Thymus (tissue), 11 donors: Measurements from ENCODE around the gene UTF1. TPM values are rescaled to one million over a fixed set of nuclear protein-coding genes. Genes with fewer than 3 reads are reported as not detected.
"Not testable (repeated sequence)": the region's sequence is repeated elsewhere in the genome, so short reads cannot be mapped to it uniquely, and the experiment has no call there.

Experiments used
- DNase-seq, 9 donors: peaks; one replicate each; pipeline ENCODE4 v3.0.0-alpha.2; 2013; ENCODE audit warnings: low spot score in 9 of 9, low read depth in 6 of 9, missing footprints in 1 of 9
- H3K27ac ChIP-seq, 2 donors: one replicate each; pipeline ENCODE4 v1.5.1; 2013; ENCODE audit warnings: control low read depth in 1 of 2, low read depth in 1 of 2, low read length in 1 of 2, mild to moderate bottlenecking in 1 of 2, moderate library complexity in 1 of 2
- H3K27me3 ChIP-seq, 2 donors: one replicate each; pipeline ENCODE4 v1.5.1; 2013; ENCODE audit warnings: low read length in 1 of 2; ENCODE audit not compliant: control insufficient read depth in 2 of 2, insufficient read depth in 1 of 2
- H3K36me3 ChIP-seq, 2 donors: one replicate each; pipeline ENCODE4 v1.5.1; 2013; ENCODE audit warnings: low read length in 1 of 2, mild to moderate bottlenecking in 1 of 2, moderate library complexity in 1 of 2; ENCODE audit not compliant: control insufficient read depth in 2 of 2, insufficient read depth in 2 of 2
- H3K4me1 ChIP-seq, 2 donors: one replicate each; pipeline ENCODE4 v1.5.1; 2013; ENCODE audit warnings: low read length in 2 of 2; ENCODE audit not compliant: control insufficient read depth in 2 of 2, insufficient read depth in 2 of 2
- H3K4me3 ChIP-seq, 2 donors: one replicate each; pipeline ENCODE4 v1.5.1; 2013; ENCODE audit warnings: low read length in 2 of 2, control low read depth in 1 of 2, mild to moderate bottlenecking in 1 of 2
- H3K9me3 ChIP-seq, 2 donors: one replicate each; pipeline ENCODE4 v1.5.1; 2013; ENCODE audit warnings: low read length in 1 of 2, mild to moderate bottlenecking in 1 of 2; ENCODE audit not compliant: control insufficient read depth in 2 of 2, insufficient read depth in 1 of 2
- WGBS: extraction: QIAGEN DNeasy Blood & Tissue Kit; methylation state at CpG from one replicate; pipeline ENCODE4 v1.1.7; 2013; 5-methylcytosine and 5-hydroxymethylcytosine counted together
- polyA plus RNA-seq: library from polyadenylated mRNA; stranded (reverse); fragments of 200-250 nt; gene quantifications from one replicate; pipeline ENCODE4 v1.2.3, GENCODE V29; 2013
- total RNA-seq: library from RNA; stranded (reverse); fragments of 120-200 nt; gene quantifications from one replicate; pipeline ENCODE4 v1.2.4, GENCODE V29; 2013
- donor health status: healthy.

Gene UTF1
- total and polyA plus RNA-seq, 2 donors, result 0.02 TPM; not detected in 1

DNA sequence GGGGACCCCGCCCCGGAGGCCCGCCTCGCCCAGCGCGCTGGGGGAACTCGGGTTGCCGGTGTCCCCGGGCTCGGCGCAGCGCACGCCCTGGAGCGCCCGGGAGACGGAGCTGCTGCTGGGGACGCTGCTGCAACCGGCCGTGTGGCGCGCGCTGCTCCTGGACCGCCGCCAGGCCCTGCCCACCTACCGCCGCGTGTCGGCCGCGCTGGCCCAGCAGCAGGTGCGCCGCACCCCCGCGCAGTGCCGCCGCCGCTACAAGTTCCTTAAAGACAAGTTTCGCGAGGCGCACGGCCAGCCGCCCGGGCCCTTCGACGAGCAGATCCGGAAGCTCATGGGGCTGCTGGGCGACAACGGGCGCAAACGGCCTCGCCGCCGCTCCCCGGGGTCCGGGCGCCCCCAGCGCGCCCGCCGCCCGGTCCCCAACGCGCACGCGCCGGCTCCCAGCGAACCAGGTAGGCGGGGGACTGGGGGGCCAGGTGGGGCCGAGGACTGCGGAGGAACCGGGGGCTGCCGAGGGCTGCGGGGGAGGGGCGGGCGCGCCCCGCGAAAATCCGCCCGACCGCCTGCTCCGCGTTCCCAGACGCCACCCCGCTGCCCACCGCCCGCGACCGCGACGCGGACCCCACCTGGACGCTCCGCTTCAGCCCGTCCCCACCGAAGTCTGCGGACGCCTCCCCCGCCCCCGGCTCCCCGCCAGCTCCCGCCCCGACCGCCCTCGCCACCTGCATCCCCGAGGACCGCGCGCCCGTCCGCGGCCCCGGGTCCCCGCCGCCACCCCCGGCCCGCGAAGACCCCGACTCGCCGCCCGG lies 574 bp downstream of the UTF1 start:
- 4% methylated on average over 122 of the region's 122 CpGs for WGBS
- H3K36me3 ChIP-seq, result no peaks in the 10 kb centered on the region
- DNase-seq, result no peak
- H3K27me3 ChIP-seq, result peaks cover 74 to 86% of the 10 kb centered on the region in 2 donors
- H3K4me3 ChIP-seq, result no peak overlapping the region
- peaks cover 4 to 6% of the 10 kb centered on the region in 2 donors for H3K4me1 ChIP-seq
- H3K9me3 ChIP-seq, result peaks cover 0 to 2% of the 10 kb centered on the region in 2 donors
- H3K27ac ChIP-seq, result no peak overlapping the region

DNA sequence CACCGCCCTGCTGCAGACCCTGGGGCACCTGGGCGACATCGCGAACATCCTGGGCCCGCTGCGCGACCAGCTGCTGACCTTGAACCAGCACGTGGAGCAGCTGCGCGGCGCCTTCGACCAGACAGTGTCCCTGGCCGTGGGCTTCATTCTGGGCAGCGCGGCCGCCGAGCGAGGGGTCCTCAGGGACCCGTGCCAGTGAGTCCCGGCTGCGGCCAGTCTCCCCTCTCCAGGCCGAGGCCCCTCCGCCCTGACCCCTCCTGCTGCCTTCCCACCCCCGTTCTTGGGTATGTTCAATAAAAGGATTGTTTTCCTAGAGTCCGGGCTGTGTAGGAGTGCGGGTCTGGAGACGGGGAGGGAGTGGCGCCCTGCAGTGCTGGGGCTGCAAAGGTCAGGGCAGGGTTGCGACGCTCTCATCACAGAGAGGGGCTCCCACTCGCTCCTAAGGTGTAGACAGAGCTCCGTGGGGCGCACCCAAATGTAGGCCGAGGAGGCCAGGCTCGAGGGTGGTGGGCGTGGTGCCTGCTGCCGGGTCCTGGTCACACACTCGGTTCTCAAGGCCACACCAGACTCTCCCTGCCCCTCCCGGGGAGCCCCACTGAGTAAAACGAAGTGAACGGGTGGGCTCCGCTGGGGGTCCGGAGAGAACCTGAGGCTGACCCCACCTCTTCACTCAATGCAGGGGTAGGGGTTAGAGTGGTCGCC lies 1.4 kb downstream of the UTF1 start:
- Histone ChIP-seq H3K4me3 (no peak overlapping the region), H3K4me1 (peaks cover 0 to 4% of the 10 kb centered on the region in 2 donors), H3K27me3 (peaks cover 77 to 86% of the 10 kb centered on the region in 2 donors), H3K9me3 (peaks cover 0 to 3% of the 10 kb centered on the region in 2 donors), H3K36me3 (no peaks in the 10 kb centered on the region), H3K27ac (no peak overlapping the region)
- DNase-seq, result no peak
- 31% methylated on average over 44 of the region's 44 CpGs for WGBS

DNA sequence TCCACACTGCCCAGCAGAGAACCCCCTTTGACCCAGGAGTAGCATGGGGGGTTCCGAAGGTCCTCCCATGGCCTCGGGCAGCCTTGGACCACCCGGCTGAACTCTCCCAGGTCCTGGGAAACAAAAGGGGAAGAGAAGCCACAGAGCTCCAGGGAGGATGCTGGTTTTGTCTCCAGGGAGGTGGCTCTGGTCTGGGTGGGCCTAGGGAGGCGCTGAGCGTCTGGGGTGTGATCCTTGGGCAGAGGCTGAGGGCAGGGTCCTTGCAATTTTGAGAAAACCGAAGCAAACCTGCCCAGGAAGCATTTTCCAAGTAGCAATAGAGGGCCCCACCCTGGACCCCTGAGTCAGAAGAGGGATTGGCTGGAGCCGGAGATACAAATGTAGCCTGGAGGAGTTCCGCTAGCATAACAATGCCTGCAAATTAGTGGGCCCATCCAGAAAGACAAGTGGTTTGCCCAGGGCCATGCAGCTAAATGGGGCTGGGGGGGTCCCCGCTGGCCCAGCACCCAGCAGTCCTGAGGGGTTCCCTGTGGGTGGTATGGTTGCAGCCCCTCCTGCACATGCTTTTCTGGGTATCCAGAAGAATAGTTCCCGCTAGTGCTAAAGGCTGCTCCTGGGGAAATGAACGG lies 2.0 kb downstream of the UTF1 start:
- no peak overlapping the region for H3K27ac ChIP-seq
- no peaks in the 10 kb centered on the region for H3K36me3 ChIP-seq
- no peak overlapping the region for H3K4me3 ChIP-seq
- 69% methylated on average over 11 of the region's 11 CpGs for WGBS
- no peak for DNase-seq
- H3K27me3 ChIP-seq, result peaks cover 78 to 86% of the 10 kb centered on the region in 2 donors
- H3K4me1 ChIP-seq, result peaks cover 0 to 4% of the 10 kb centered on the region in 2 donors
- peaks cover 0 to 3% of the 10 kb centered on the region in 2 donors for H3K9me3 ChIP-seq

DNA sequence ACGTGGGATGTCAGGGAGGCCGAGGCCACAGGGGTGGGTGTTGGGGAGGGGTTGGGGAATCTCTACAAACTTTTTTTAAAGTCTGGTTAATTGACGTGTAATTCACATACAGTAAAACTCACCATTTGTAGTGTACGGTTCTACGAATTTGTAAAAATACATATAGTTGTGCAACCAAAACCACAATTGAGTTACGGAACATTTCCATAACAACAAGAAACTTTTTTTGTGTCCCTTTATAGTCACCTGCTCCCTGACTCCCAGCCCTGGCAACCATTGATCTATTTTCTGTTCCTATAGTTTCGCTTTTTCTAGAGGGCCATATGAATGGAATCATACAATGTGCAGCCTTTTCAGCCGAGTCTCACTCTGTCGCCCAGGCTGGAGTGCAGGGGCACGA lies 4.8 kb downstream of the UTF1 start:
- H3K36me3 ChIP-seq, result not testable (repeated sequence)

GRCh38 chr10:133235265-133235855 lies 5.3 kb downstream of the UTF1 start:
- Histone ChIP-seq H3K4me3 (no peak overlapping the region), H3K27ac (no peak overlapping the region), H3K36me3 (no peaks in the 10 kb centered on the region), H3K4me1 (peaks cover 0 to 4% of the 10 kb centered on the region in 2 donors), H3K27me3 (peaks cover 81 to 91% of the 10 kb centered on the region in 2 donors), H3K9me3 (peaks cover 0 to 3% of the 10 kb centered on the region in 2 donors)
- DNase-seq, result no peak
- WGBS, result 7% methylated on average over 48 of the region's 48 CpGs

More for the DNA sequence above, 4.8 kb downstream of the UTF1 start:
- H3K27me3 ChIP-seq, result peaks cover 83 to 88% of the 10 kb centered on the region in 2 donors
- not testable (repeated sequence) for H3K4me3 ChIP-seq, H3K9me3 ChIP-seq, H3K4me1 ChIP-seq, H3K27ac ChIP-seq, DNase-seq
- 40% methylated on average over 8 of the region's 10 CpGs for WGBS

- H3K9me3 ChIP-seq, result peaks cover 0 to 3% of the 10 kb centered on the region in 2 donors
- DNase-seq, result no peak
- WGBS, result 3% methylated on average over 18 of the region's 18 CpGs
- no peaks in the 10 kb centered on the region for H3K36me3 ChIP-seq
- H3K4me3 ChIP-seq, result no peak overlapping the region
- H3K27ac ChIP-seq, result no peak overlapping the region
- H3K4me1 ChIP-seq, result peaks cover under 1 to 4% of the 10 kb centered on the region in 2 donors
- H3K27me3 ChIP-seq, result peaks cover 78 to 93% of the 10 kb centered on the region in 2 donors
These were observed 5.9 kb downstream of the UTF1 start for GRCh38 chr10:133235932-133236331.

GRCh38 chr10:133236401-133237240 lies 6.6 kb downstream of the UTF1 start:
- Histone ChIP-seq H3K4me3 (no peak overlapping the region), H3K4me1 (peaks cover 2 to 4% of the 10 kb centered on the region in 2 donors), H3K36me3 (no peaks in the 10 kb centered on the region), H3K27ac (no peak overlapping the region), H3K27me3 (peaks cover 74 to 94% of the 10 kb centered on the region in 2 donors), H3K9me3 (peaks cover 0 to 3% of the 10 kb centered on the region in 2 donors)
- DNase-seq, result no peak
- 3% methylated on average over 103 of the region's 103 CpGs for WGBS

GRCh38 chr10:133237241-133237587 lies 7.2 kb downstream of the UTF1 start:
- no peaks in the 10 kb centered on the region for H3K36me3 ChIP-seq
- no peak for DNase-seq
- H3K27me3 ChIP-seq, result peaks cover 70 to 94% of the 10 kb centered on the region in 2 donors
- no peak overlapping the region for H3K27ac ChIP-seq
- H3K9me3 ChIP-seq, result peaks cover 0 to 3% of the 10 kb centered on the region in 2 donors
- H3K4me1 ChIP-seq, result peaks cover 2 to 4% of the 10 kb centered on the region in 2 donors
- 10% methylated on average over 32 of the region's 32 CpGs for WGBS
- H3K4me3 ChIP-seq, result no peak overlapping the region
